AG08396 (cell line): ENCODE results near the gene SLC26A3.
"Not testable (repeated sequence)": the region's sequence is repeated elsewhere in the genome, so short reads cannot be mapped to it uniquely, and the experiment has no call there.

Source experiments
- DNase-seq: peaks from one replicate; pipeline ENCODE4 v3.0.0; 2012; ENCODE audit warnings: low spot score, mixed read lengths

The SLC26A3 gene

DNA sequence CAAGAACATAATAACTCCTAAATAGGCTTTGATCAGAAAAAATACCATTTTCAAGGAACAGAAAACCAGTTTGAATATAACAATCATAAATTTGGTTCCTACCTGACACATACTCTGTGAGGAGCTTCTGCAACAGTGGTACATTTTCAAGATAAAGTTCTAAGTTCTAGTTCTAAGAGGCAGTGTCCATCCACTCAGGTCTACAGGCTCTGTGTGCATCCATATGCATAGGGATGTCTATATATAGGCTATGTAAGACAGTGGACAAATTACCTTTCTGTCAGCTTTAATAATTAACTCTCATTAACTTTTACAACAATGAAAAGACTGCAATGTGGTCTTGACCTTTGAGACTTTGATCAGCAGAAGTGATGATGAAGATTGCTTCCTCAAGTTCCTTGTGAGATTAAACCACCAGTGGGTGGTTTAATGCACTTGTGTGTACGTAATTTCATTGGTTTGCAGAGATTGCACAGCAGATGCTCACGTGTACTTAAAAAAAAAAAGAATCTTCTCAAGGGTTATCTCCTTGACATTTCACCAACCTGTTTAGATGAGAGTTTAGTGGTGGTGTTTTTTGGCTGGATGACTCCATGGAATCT is at the start of gene SLC26A3:
Gene SLC26A3 (minus strand): TSS at position 215 of the 602 bp plus-strand sequence. CDS start 8,714 bp downstream, outside the sequence.
- no peak for DNase-seq

GRCh38 chr7:107850643-107851042 is 47.6 kb upstream of the SLC26A3 start:
- DNase-seq, result no peak

GRCh38 chr7:107850216-107850615 is 47.2 kb upstream of the SLC26A3 start:
- DNase-seq, result no peak

DNA sequence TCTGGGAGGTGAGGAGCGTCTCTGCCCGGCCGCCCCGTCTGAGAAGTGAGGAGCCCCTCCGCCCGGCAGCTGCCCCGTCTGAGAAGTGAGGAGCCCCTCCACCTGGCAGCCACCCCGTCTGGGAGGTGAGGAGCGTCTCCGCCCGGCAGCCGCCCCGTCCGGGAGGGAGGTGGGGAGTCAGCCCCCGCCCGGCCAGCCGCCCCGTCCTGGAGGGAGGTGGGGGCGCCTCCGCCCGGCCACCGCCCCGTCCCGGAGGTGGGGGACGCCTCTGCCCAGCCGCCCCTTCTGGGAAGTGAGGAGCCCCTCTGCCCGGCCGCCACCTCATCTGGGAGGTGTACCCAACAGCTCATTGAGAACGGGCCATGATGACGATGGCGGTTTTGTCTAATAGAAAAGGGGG is 45.2 kb upstream of the SLC26A3 start:
- DNase-seq, result not testable (repeated sequence)

DNA sequence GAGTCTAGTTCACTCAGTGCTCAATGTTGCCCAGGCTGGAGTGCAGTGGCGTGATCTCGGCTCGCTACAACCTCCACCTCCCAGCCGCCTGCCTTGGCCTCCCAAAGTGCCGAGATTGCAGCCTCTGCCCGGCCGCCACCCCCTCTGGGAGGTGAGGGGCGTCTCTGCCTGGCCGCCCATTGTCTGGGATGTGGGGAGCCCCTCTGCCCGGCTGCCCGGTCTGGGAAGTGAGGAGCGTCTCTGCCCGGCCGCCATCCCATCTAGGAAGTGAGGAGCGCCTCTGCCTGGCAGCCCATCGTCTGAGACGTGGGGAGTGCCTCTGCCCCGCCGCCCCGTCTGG is 44.8 kb upstream of the SLC26A3 start:
- DNase-seq, result not testable (repeated sequence)

DNA sequence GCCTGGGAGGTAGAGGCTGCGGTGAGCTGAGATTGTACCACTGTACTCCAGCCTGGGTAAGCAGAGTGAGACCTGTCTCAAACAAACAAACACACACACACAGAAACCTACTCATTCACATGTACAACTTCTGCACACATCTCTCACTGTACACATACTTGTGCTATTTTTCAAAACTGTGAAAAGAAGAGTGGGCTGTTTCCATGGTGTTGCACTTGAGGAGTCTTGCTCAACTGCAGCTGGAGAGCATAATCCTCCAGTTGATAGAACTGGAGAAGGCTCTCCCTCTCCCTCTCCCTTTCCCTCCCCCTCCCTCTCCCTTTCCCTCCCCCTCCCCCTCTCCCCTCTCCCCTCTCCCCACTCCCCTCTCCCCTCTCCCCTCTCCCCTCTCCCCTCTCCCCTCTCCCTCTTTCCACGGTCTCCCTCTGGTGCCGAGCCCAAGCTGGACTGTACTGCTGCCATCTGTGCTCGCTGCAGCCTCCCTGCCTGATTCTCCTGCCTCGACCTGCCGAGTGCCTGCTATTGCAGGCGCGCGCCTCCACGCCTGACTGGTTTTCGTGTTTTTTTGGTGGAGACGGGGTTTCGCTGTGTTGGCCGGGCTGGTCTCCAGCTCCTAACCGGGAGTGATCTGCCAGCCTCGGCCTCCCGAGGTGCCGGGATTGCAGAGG is 44.3 kb upstream of the SLC26A3 start:
- no peak for DNase-seq

DNA sequence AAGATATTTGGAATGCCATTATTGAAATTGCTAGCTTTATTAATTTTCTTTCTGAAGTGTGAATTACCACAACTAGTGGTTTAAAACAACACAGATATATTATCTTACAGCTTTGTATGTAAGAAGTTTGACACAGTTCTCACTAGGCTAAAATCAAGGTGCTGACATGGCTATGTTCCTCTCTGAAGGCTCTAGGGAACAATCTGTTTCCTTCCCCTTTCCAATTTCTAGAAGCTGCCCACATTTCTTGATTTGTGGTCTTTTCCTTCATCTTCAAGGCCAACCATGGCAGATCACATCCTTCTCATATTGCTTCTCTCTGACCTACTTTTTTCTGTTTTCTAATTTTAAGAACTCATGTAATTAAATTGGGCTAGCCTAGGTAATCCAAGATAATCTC is 43.3 kb upstream of the SLC26A3 start:
- DNase-seq, result no peak

DNA sequence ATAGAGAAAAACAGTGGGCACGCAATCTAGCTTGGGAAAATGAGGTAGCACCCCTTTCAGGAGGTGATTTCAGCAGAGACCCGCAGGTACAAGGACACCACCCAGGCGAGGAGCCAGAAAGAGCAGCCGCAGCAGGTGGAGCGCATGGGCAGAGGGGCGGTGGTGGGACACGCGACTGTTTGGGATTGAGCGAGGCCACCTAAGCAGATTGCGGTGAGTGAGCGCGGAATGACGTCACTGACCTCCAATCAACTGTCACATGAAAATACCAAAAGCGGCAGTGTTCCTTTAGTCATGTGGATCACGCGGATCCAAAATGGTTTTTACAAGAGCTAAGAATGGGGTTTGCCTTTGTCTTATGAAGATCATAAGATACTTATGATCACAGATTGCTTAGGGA is 40.2 kb upstream of the SLC26A3 start:
- no peak for DNase-seq

DNA sequence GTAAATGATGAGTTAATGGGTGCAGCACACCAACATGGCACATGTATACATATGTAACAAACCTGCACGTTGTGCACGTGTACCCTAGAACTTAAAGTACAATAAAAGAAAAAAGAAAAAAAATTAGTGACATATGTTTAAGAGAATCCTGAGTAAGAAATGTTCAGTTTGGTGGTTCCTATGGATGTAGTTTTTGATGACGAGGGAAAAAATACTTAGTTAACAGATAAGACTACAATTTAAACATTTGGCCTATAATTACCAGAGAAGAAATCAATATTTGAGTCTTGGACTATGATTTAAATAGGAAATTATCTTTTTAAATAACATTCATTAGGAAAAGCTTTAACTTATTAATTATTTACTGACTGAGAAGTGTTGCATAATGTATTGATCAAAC is 39.2 kb upstream of the SLC26A3 start:
- no peak for DNase-seq

- no peak for DNase-seq
Observed at GRCh38 chr7:107838816-107839565, 36.0 kb upstream of the SLC26A3 start.

- DNase-seq, result no peak
Observed at GRCh38 chr7:107838024-107838601, 35.1 kb upstream of the SLC26A3 start.

GRCh38 chr7:107837145-107837512 is 34.1 kb upstream of the SLC26A3 start:
- DNase-seq, result no peak

GRCh38 chr7:107836237-107837144 is 33.5 kb upstream of the SLC26A3 start:
- DNase-seq, result no peak

GRCh38 chr7:107834401-107834800 is 31.4 kb upstream of the SLC26A3 start:
- DNase-seq, result no peak

DNA sequence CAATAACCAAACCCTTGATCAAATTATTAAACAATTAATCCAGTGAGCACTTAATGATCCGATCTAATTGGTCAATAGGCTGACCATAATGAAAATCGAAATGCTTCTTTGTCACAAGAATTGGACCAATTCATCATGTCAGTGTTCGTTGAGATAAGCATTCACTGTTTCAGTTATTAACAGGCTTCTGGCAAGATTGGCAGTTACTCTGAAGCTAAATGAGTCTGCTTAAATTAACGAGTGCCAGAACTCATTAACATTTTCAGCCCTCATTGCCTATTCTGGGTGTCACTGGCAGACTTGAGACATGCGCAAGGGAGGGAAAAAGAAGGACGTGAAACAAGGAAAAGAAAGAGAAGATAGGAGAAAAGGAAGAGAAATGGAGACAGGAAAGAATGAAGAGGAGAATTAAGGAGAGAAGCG is 30.7 kb upstream of the SLC26A3 start:
- no peak for DNase-seq

DNA sequence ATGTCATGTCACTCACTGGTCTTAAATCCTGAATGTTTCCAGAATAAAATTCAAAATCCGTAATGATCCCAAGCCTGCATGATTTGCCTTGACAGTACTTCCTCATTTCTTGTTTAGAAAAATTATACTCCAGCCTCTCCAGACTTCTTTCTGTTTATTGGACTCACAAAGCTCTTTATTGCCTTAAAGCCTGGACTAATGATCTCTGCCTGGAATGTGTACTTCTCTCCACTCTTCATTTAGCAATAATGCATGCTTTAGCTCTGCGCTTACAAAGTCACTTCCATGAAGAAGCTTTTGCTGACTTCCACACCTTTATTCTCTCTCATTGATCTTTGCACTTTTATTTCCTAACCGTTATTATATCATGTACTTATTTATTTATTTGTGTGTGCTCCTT is 27.4 kb upstream of the SLC26A3 start:
- DNase-seq, result no peak

DNA sequence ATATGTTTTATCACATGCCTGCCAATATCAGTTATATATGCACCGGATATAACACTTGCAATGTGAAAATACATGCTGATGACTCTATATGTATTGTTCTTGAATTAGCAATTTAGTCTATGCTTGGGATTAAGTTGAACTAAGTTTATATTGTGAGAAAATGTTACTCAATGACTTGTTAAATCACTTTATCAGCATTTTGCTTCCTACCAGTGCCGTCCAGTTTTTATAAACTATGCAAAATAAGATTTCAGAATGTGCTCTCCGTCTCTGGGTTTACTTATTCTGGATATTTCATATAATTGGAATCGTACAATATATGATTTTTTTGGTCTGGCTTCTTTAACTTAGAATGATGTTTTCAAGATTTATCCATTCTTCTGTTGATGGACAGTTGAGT is 25.5 kb upstream of the SLC26A3 start:
- DNase-seq, result no peak

DNA sequence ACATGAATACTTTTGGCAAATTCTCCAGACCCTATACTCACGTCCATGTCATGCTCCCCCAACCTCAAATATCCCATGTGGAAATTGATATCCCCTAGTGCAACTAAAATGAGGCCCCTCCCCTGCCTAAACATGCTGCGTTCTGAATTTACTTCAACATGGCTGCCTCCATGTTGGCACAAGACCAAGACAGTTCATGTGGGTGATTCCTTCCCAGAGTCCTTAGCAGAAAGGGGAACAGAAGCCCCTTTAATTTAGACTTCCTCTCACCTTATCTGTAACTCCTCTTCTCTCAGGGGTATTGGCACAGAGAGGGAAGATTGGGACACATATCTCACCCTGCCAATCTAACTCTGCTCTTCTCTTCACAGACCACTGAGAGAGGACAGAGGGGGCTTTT is 24.5 kb upstream of the SLC26A3 start:
- DNase-seq, result no peak

GRCh38 chr7:107826451-107826850 is 23.4 kb upstream of the SLC26A3 start:
- DNase-seq, result no peak

DNA sequence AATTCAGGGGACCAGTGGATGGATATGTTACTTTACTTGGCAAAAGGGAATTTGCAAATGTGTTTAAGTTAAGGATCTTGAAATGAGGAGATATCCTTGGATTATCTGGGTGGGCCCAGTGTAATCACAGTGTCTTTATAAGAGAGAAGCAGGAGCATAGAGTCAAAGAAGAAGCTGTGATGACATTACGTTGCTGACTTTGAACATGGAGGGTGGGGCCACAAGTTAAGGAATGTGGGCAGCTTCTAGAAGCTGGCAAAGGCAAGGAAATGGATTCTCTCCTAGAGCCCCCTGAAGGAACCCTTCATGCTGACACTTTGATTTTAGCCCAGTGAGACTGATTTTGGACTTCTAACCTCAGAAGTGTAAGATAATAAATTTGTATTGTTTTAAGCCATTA is 21.8 kb upstream of the SLC26A3 start:
- no peak for DNase-seq

- no peak for DNase-seq
Observed at GRCh38 chr7:107818622-107819021, 15.6 kb upstream of the SLC26A3 start.

GRCh38 chr7:107816011-107816566 is 13.1 kb upstream of the SLC26A3 start:
- DNase-seq, result no peak
